ENCODE data around the gene PATE2. TPM values are rescaled to one million over a fixed set of nuclear protein-coding genes. Genes with fewer than 3 reads are reported as not detected.

The PATE2 gene
- total and polyA plus RNA-seq, 2 donors (not counting 1 experiment from before 2014, with no cell fraction given), result not detected

DNA sequence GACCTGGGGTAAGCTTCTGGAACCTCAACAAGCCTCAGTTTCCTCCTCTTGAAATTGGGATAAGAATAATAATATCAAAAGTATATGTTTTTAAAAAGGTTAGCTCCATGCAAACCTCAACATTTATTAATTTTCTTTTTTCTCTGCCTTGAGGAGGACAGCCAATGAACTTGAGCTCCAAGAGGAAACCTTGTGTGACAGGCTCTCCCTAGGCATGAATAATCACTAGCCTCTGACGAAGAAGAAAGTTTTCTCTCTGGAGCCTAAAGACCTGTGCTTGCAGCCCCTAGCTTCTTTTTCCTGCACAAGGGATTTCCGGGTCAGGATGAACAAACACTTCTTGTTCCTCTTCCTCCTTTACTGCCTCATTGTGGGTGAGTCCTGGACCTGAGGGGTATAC lies 9.2 kb upstream of the PATE2 start, which contains the start of gene PATE3:
Gene PATE3, plus strand, starts transcription at position 301 of the 400 bp plus-strand sequence. Its CDS starts 25 bp downstream, at position 326.
- H3K4me2 ChIP-seq (replicated peaks; ENCODE audit: low read depth, low read length, poor library complexity, severe bottlenecking), result no peak within 1 kb of the TSS
- H3K27ac Mint-ChIP-seq, result no peak within 1 kb of the TSS
- no peak within 1 kb of the TSS for H3K4me3 Mint-ChIP-seq

DNA sequence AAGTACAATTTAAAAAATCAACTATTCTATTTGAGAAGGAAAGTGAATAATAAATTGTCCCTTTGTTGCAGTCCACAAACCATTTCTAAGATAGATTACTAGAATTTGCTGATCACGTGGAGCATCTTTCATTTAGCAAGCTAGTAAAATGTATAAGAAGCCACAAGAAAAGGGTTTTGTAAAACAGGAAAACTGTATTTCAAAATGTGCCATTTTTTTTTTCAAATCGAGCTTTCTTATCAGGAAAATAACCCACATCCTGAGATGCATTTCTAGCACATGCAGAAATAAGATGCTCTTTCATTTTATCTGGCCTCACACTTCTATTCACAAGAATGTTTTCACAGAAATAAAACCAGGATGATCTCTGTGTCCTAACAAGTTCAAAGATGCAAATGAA lies 6.0 kb upstream of the PATE2 start:
- WGBS (ENCODE audit: insufficient coverage), result 0% methylated on average over 1 of the region's 2 CpGs
- H3K27me3 Mint-ChIP-seq, result peaks cover 1% of the 10 kb centered on the region
- Histone ChIP-seq H3K4me1 (ENCODE audit: control insufficient read depth in 2 of 2, insufficient read depth in 2 of 2, low read length in 2 of 2) (no peaks in the 10 kb centered on the region), H3K4me2 (replicated peaks; ENCODE audit: low read depth, low read length, poor library complexity, severe bottlenecking) (no peak overlapping the region), H3K79me2 (ENCODE audit: control insufficient read depth, insufficient read depth, low read length) (no peaks in the 10 kb centered on the region), H3K9me3 (ENCODE audit: control extremely low read depth in 1 of 3, control insufficient read depth in 2 of 3, insufficient read depth in 1 of 3, low read length in 2 of 3) (peaks cover 0 to 1% (median 0%) of the 10 kb centered on the region in 3 donors), H3K27me3 (replicated peaks in 1 of 4; ENCODE audit: control extremely low read depth in 1 of 4, control insufficient read depth in 3 of 4, insufficient read depth in 4 of 4, low read length in 3 of 4) (no peaks in the 10 kb centered on the region), H3K36me3 (replicated peaks in 1 of 2; ENCODE audit: control extremely low read depth in 1 of 2, control insufficient read depth in 1 of 2, extremely low read depth in 1 of 2, insufficient read depth in 2 of 2, low read length in 1 of 2) (no peaks in the 10 kb centered on the region), H3K27ac (ENCODE audit: low read length in 2 of 2) (no peak overlapping the region), H4K20me1 (ENCODE audit: control insufficient read depth, insufficient read depth, low read length, poor library complexity, severe bottlenecking) (no peaks in the 10 kb centered on the region), H3K4me3 (ENCODE audit: control extremely low read depth in 1 of 5, extremely low read depth in 1 of 5, insufficient read depth in 1 of 5, low read depth in 2 of 5, low read length in 4 of 5) (no peak overlapping the region), H2AFZ (ENCODE audit: insufficient read depth, low read depth, low read length, poor library complexity, severe bottlenecking) (no peak overlapping the region), H3K9ac (ENCODE audit: low read length) (no peak overlapping the region)
- ATAC-seq (ENCODE audit: low read depth) (no peak), DNase-seq (no peak)
- intact Hi-C loops (cut with micrococcal nuclease), result no loop called here
- H3K27ac Mint-ChIP-seq, result no peak overlapping the region
- no peaks in the 10 kb centered on the region for H3K9me3 Mint-ChIP-seq (ENCODE audit: insufficient read depth)
- ChIA-PET CTCF (no interaction called here), POLR2A (no interaction called here)
- H3K4me3 Mint-ChIP-seq, result no peak overlapping the region
- no peak for TF ChIP-seq CTCF (IDR thresholded peaks at IDR 0.05)
- TF ChIP-seq EZH2 (IDR thresholded peaks at IDR 0.05; ENCODE audit: borderline replicate concordance, insufficient read depth, low read depth, low read length, poor library complexity, severe bottlenecking), result no peak
- no peaks in the 10 kb centered on the region for H3K4me1 Mint-ChIP-seq

More for the DNA sequence above, 9.2 kb upstream of the PATE2 start, which contains the start of gene PATE3:
- Histone ChIP-seq H3K4me1 (ENCODE audit: control insufficient read depth in 2 of 2, insufficient read depth in 2 of 2, low read length in 2 of 2) (no peaks in the 10 kb centered on the region), H2AFZ (ENCODE audit: insufficient read depth, low read depth, low read length, poor library complexity, severe bottlenecking) (no peak within 1 kb of the TSS), H3K4me3 (ENCODE audit: control extremely low read depth in 1 of 5, extremely low read depth in 1 of 5, insufficient read depth in 1 of 5, low read depth in 2 of 5, low read length in 4 of 5) (no peak within 1 kb of the TSS), H3K9ac (ENCODE audit: low read length) (no peak within 1 kb of the TSS), H3K9me3 (ENCODE audit: control extremely low read depth in 1 of 3, control insufficient read depth in 2 of 3, insufficient read depth in 1 of 3, low read length in 2 of 3) (peaks cover 0 to 4% (median 2%) of the 10 kb centered on the region in 3 donors), H3K27me3 (replicated peaks in 1 of 4; ENCODE audit: control extremely low read depth in 1 of 4, control insufficient read depth in 3 of 4, insufficient read depth in 4 of 4, low read length in 3 of 4) (no peaks in the 10 kb centered on the region), H3K79me2 (ENCODE audit: control insufficient read depth, insufficient read depth, low read length) (no peaks in the 10 kb centered on the region), H3K27ac (ENCODE audit: low read length in 2 of 2) (no peak within 1 kb of the TSS), H3K36me3 (replicated peaks in 1 of 2; ENCODE audit: control extremely low read depth in 1 of 2, control insufficient read depth in 1 of 2, extremely low read depth in 1 of 2, insufficient read depth in 2 of 2, low read length in 1 of 2) (no peaks in the 10 kb centered on the region), H4K20me1 (ENCODE audit: control insufficient read depth, insufficient read depth, low read length, poor library complexity, severe bottlenecking) (no peaks in the 10 kb centered on the region)
- no peaks in the 10 kb centered on the region for H3K9me3 Mint-ChIP-seq (ENCODE audit: insufficient read depth)
- ChIA-PET CTCF (interaction anchor here (1.0 kb wide), 1 partner anchor 88 kb away, joined by 3 read pairs; no protein-coding TSS in a partner anchor), POLR2A (no interaction called here)
- TF ChIP-seq CTCF (IDR thresholded peaks at IDR 0.05) (no peak), EZH2 (IDR thresholded peaks at IDR 0.05; ENCODE audit: borderline replicate concordance, insufficient read depth, low read depth, low read length, poor library complexity, severe bottlenecking) (no peak)
- 0% methylated on average over 1 of the region's 2 CpGs for WGBS (ENCODE audit: insufficient coverage)
- H3K4me1 Mint-ChIP-seq, result no peaks in the 10 kb centered on the region
- intact Hi-C loops (cut with micrococcal nuclease), result no loop called here
- DNase-seq, result no peak
- peaks cover 4% of the 10 kb centered on the region for H3K27me3 Mint-ChIP-seq
- ATAC-seq (ENCODE audit: low read depth), result no peak
